Measurements from ENCODE around the gene HOXD4.

DNA sequence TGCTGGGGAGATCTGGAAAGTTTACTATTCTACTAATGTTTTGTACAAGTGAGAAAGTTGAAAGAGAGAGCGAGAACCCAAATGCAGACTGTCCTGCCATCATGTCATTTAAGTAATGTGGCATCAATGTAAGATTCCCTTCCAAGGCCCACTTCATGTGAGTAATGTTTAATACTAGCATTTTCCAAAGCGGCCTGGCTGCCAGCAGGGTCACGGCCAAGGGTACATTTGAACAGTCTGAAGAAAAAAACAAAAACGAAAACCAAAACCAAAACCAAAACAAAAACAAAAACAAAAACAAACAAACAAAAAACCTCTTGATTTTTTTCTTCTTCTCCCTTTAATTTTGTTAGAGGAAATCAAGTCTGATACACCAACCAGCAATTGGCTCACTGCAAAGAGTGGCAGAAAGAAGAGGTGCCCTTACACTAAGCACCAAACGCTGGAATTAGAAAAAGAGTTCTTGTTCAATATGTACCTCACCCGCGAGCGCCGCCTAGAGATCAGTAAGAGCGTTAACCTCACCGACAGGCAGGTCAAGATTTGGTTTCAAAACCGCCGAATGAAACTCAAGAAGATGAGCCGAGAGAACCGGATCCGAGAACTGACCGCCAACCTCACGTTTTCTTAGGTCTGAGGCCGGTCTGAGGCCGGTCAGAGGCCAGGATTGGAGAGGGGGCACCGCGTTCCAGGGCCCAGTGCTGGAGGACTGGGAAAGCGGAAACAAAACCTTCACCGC lies 32.6 kb upstream of the HOXD4 start:
- TF ChIP-seq, protein P1, sequence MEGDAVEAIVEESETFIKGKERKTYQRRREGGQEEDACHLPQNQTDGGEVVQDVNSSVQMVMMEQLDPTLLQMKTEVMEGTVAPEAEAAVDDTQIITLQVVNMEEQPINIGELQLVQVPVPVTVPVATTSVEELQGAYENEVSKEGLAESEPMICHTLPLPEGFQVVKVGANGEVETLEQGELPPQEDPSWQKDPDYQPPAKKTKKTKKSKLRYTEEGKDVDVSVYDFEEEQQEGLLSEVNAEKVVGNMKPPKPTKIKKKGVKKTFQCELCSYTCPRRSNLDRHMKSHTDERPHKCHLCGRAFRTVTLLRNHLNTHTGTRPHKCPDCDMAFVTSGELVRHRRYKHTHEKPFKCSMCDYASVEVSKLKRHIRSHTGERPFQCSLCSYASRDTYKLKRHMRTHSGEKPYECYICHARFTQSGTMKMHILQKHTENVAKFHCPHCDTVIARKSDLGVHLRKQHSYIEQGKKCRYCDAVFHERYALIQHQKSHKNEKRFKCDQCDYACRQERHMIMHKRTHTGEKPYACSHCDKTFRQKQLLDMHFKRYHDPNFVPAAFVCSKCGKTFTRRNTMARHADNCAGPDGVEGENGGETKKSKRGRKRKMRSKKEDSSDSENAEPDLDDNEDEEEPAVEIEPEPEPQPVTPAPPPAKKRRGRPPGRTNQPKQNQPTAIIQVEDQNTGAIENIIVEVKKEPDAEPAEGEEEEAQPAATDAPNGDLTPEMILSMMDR (IDR thresholded peaks at IDR 0.05 in 4 of 5, conservative IDR thresholded peaks at IDR 0.05 in 1 of 5): peak in 1 of 5 experiments; percentile 37
- no peak for TF ChIP-seq POLR2A (IDR thresholded peaks at IDR 0.05)
